CD4-positive, CD25-positive, alpha-beta regulatory T cell (primary cell): ENCODE results near the gene COG3. TPM values are rescaled to one million over a fixed set of nuclear protein-coding genes. Genes with fewer than 3 reads are reported as not detected.
"Not testable (repeated sequence)": the region's sequence is repeated elsewhere in the genome, so short reads cannot be mapped to it uniquely, and the experiment has no call there.

Experiments used
- ATAC-seq, 2 donors: fragments of 150-1000 bp; cut with Tn5 transposase; one replicate each; pipeline ENCODE4 v1.10.0; 2021; ENCODE audit warnings: low read depth in 2 of 2, moderate number of reproducible peaks in 2 of 2, moderate library complexity in 1 of 2
- DNase-seq, 3 donors: peaks; one replicate each; pipeline versions ENCODE4 v3.0.0 to v3.0.0-alpha.2; 2012 to 2022; ENCODE audit warnings: mixed read lengths in 1 of 3
- H3K27ac ChIP-seq: one replicate; pipeline ENCODE4 v1.7.0; 2013; ENCODE audit warnings: mild to moderate bottlenecking, low read length; ENCODE audit not compliant: insufficient read depth, poor library complexity, severe bottlenecking
- H3K27me3 ChIP-seq: one replicate; pipeline ENCODE4 v1.7.0; 2013; ENCODE audit warnings: low read length; ENCODE audit not compliant: control insufficient read depth, insufficient read depth
- H3K36me3 ChIP-seq: one replicate; pipeline ENCODE4 v1.7.0; 2013; ENCODE audit warnings: mild to moderate bottlenecking, low read length, moderate library complexity; ENCODE audit not compliant: control insufficient read depth, insufficient read depth
- H3K4me1 ChIP-seq: 2 replicates; pipeline ENCODE4 v1.7.0; 2013; ENCODE audit warnings: mild to moderate bottlenecking, low read length; ENCODE audit not compliant: insufficient read depth, control insufficient read depth, poor library complexity, severe bottlenecking
- H3K4me3 ChIP-seq: one replicate; pipeline ENCODE4 v1.7.0; 2013; ENCODE audit warnings: low read depth, mild to moderate bottlenecking, low read length, moderate library complexity
- H3K9me3 ChIP-seq, 2 experiments: 1 replicate in 1 of 2; 2 replicates in 1 of 2; pipeline ENCODE4 v1.7.0; 2013; ENCODE audit warnings: low read length in 2 of 2, mild to moderate bottlenecking in 1 of 2, moderate library complexity in 1 of 2; ENCODE audit not compliant: control insufficient read depth in 2 of 2
- H3K27ac Mint-ChIP-seq, 3 donors: one replicate each; pipeline ENCODE4 v1.8.0; 2020 to 2022; ENCODE audit warnings: mild to moderate bottlenecking in 3 of 3, mixed read lengths in 3 of 3, moderate library complexity in 2 of 3
- H3K27me3 Mint-ChIP-seq: one replicate; pipeline ENCODE4 v1.8.0; 2022; ENCODE audit warnings: mild to moderate bottlenecking, mixed read lengths
- H3K36me3 Mint-ChIP-seq: one replicate; pipeline ENCODE4 v1.8.0; 2020; ENCODE audit warnings: mixed read lengths
- H3K4me1 Mint-ChIP-seq, 4 donors: one replicate each; pipeline ENCODE4 v1.8.0; 2020 to 2022; ENCODE audit warnings: mixed read lengths in 4 of 4, mild to moderate bottlenecking in 1 of 4
- H3K4me3 Mint-ChIP-seq, 4 donors: one replicate each; pipeline ENCODE4 v1.8.0; 2020 to 2022; ENCODE audit warnings: mild to moderate bottlenecking in 4 of 4, mixed read lengths in 4 of 4, moderate library complexity in 3 of 4
- H3K9me3 Mint-ChIP-seq, 7 donors: one replicate each; pipeline ENCODE4 v1.8.0; 2020 to 2022; ENCODE audit warnings: mixed read lengths in 7 of 7, mild to moderate bottlenecking in 3 of 7, moderate library complexity in 2 of 7
- polyA plus RNA-seq, 4 donors: library from polyadenylated mRNA; unstranded; fragments of 300-500 nt; fragmentation: Illumina TruSeq; gene quantifications; one replicate each; pipeline ENCODE4 v1.2.3, GENCODE V29; 2021
- total RNA-seq: library from RNA; stranded (reverse); gene quantifications from one replicate; pipeline ENCODE4 v1.2.3, GENCODE V29; 2022

COG3 gene
- total and polyA plus RNA-seq, 5 donors from 2014 or later, result 18.0 to 48.9 (median 32.3) TPM

- peak overlapping the region in 2 of 3 donors; percentile 58 to 61 for H3K27ac Mint-ChIP-seq
- H3K27ac ChIP-seq, ATAC-seq, H3K27me3 Mint-ChIP-seq, H3K4me3 ChIP-seq, H3K9me3 ChIP-seq, H3K27me3 ChIP-seq, DNase-seq, H3K4me3 Mint-ChIP-seq, H3K36me3 Mint-ChIP-seq, H3K9me3 Mint-ChIP-seq, H3K4me1 Mint-ChIP-seq, H3K36me3 ChIP-seq, H3K4me1 ChIP-seq: not testable (repeated sequence)
Observed at GRCh38 chr13:45426056-45426841, 38.5 kb upstream of the COG3 start.

- DNase-seq, result no peak
Observed at GRCh38 chr13:45432737-45433380, 31.9 kb upstream of the COG3 start.

GRCh38 chr13:45433381-45433790 is 31.4 kb upstream of the COG3 start:
- Mint-ChIP-seq H3K4me1 (no peaks in the 10 kb centered on the region), H3K27me3 (peaks cover 5% of the 10 kb centered on the region), H3K36me3 (no peaks in the 10 kb centered on the region), H3K27ac (peak overlapping the region in 1 of 3 donors; percentile 48), H3K9me3 (peaks cover 0 to 2% (median 0%) of the 10 kb centered on the region in 7 donors), H3K4me3 (no peak overlapping the region)
- Histone ChIP-seq H3K4me1 (no peaks in the 10 kb centered on the region), H3K36me3 (no peaks in the 10 kb centered on the region), H3K9me3 (no peaks in the 10 kb centered on the region), H3K27ac (no peak overlapping the region), H3K27me3 (no peaks in the 10 kb centered on the region), H3K4me3 (no peak overlapping the region)
- DNase-seq (no peak), ATAC-seq (no peak)

More at GRCh38 chr13:45432737-45433380, 31.9 kb upstream of the COG3 start:
- no peaks in the 10 kb centered on the region for H3K36me3 ChIP-seq
- H3K4me3 ChIP-seq, result no peak overlapping the region
- peak overlapping the region in 1 of 3 donors; percentile 48 for H3K27ac Mint-ChIP-seq
- no peaks in the 10 kb centered on the region for H3K27me3 ChIP-seq
- H3K9me3 Mint-ChIP-seq, result peaks cover 0 to 2% (median 0%) of the 10 kb centered on the region in 7 donors
- no peaks in the 10 kb centered on the region for H3K36me3 Mint-ChIP-seq
- H3K4me1 ChIP-seq, result no peaks in the 10 kb centered on the region
- H3K4me1 Mint-ChIP-seq, result no peaks in the 10 kb centered on the region
- ATAC-seq, result no peak
- no peaks in the 10 kb centered on the region for H3K9me3 ChIP-seq
- peaks cover 5% of the 10 kb centered on the region for H3K27me3 Mint-ChIP-seq
- H3K4me3 Mint-ChIP-seq, result no peak overlapping the region
- no peak overlapping the region for H3K27ac ChIP-seq

- no peaks in the 10 kb centered on the region for H3K36me3 Mint-ChIP-seq
- H3K27me3 Mint-ChIP-seq, result peaks cover 5% of the 10 kb centered on the region
- Histone ChIP-seq H3K9me3 (no peaks in the 10 kb centered on the region), H3K4me1 (no peaks in the 10 kb centered on the region), H3K27ac (no peak overlapping the region), H3K36me3 (no peaks in the 10 kb centered on the region), H3K4me3 (no peak overlapping the region), H3K27me3 (no peaks in the 10 kb centered on the region)
- H3K27ac Mint-ChIP-seq, result no peak overlapping the region
- H3K4me3 Mint-ChIP-seq, result peak overlapping the region in 1 of 4 donors; percentile 8
- DNase-seq (no peak), ATAC-seq (no peak)
- H3K4me1 Mint-ChIP-seq, result peaks cover 0 to 3% (median 0%) of the 10 kb centered on the region in 4 donors
- H3K9me3 Mint-ChIP-seq, result peaks cover 0 to 2% (median 0%) of the 10 kb centered on the region in 7 donors
Observed at GRCh38 chr13:45434556-45435371, 30.0 kb upstream of the COG3 start.

GRCh38 chr13:45436332-45436731 is 28.4 kb upstream of the COG3 start:
- Mint-ChIP-seq H3K36me3 (no peaks in the 10 kb centered on the region), H3K4me1 (peaks cover 0 to 3% (median 0%) of the 10 kb centered on the region in 4 donors), H3K9me3 (peaks cover 0 to 2% (median 0%) of the 10 kb centered on the region in 7 donors), H3K4me3 (no peak overlapping the region), H3K27me3 (no peaks in the 10 kb centered on the region), H3K27ac (no peak overlapping the region)
- no peak overlapping the region for H3K4me3 ChIP-seq
- no peaks in the 10 kb centered on the region for H3K4me1 ChIP-seq
- H3K27ac ChIP-seq, result no peak overlapping the region
- DNase-seq (no peak), ATAC-seq (no peak)
- no peaks in the 10 kb centered on the region for H3K9me3 ChIP-seq
- H3K27me3 ChIP-seq, result no peaks in the 10 kb centered on the region
- no peaks in the 10 kb centered on the region for H3K36me3 ChIP-seq

- Histone ChIP-seq H3K9me3 (no peaks in the 10 kb centered on the region), H3K27me3 (no peaks in the 10 kb centered on the region), H3K4me3 (no peak overlapping the region), H3K4me1 (no peaks in the 10 kb centered on the region), H3K36me3 (no peaks in the 10 kb centered on the region), H3K27ac (no peak overlapping the region)
- Mint-ChIP-seq H3K27me3 (no peaks in the 10 kb centered on the region), H3K9me3 (peaks cover 0 to 2% (median 0%) of the 10 kb centered on the region in 7 donors), H3K4me3 (no peak overlapping the region), H3K4me1 (peaks cover 2 to 5% (median 4%) of the 10 kb centered on the region in 4 donors), H3K27ac (no peak overlapping the region), H3K36me3 (no peaks in the 10 kb centered on the region)
- no peak for ATAC-seq
- no peak for DNase-seq
Observed at GRCh38 chr13:45436953-45437352, 27.8 kb upstream of the COG3 start.

GRCh38 chr13:45437947-45438346 is 26.8 kb upstream of the COG3 start:
- H3K27me3 Mint-ChIP-seq, result no peaks in the 10 kb centered on the region
- no peaks in the 10 kb centered on the region for H3K4me1 ChIP-seq
- no peak overlapping the region for H3K27ac Mint-ChIP-seq
- no peaks in the 10 kb centered on the region for H3K9me3 ChIP-seq
- H3K4me3 ChIP-seq, result no peak overlapping the region
- no peak overlapping the region for H3K27ac ChIP-seq
- no peaks in the 10 kb centered on the region for H3K36me3 Mint-ChIP-seq
- peaks cover 3 to 6% (median 4%) of the 10 kb centered on the region in 4 donors for H3K4me1 Mint-ChIP-seq
- peaks cover 0 to 2% (median 0%) of the 10 kb centered on the region in 7 donors for H3K9me3 Mint-ChIP-seq
- ATAC-seq (no peak), DNase-seq (no peak)
- no peaks in the 10 kb centered on the region for H3K36me3 ChIP-seq
- no peak overlapping the region for H3K4me3 Mint-ChIP-seq
- H3K27me3 ChIP-seq, result no peaks in the 10 kb centered on the region
